ENCODE results near the gene NOD1. TPM values are rescaled to one million over a fixed set of nuclear protein-coding genes. Genes with fewer than 3 reads are reported as not detected.

Gene NOD1
- polyA plus RNA-seq, 2 of the 4 experiments (the other 2 are of a cell fraction): 4.8 to 6.5 TPM

- no peaks in the 10 kb centered on the region for H3K9me3 ChIP-seq
- no peak overlapping the region for H3K4me3 ChIP-seq
- ATAC-seq (no peak), FAIRE-seq (no peak), DNase-seq (ENCODE audit: low read depth in 1 of 2, low spot score in 1 of 2) (no peak)
- CTCF ChIA-PET: interaction anchor here (0.7 to 1.5 kb wide), 4 partner anchors 14 to 40 kb away, joined by 3 to 4 read pairs (median 3); no protein-coding TSS in a partner anchor
- 86% methylated on average over 21 of the region's 21 CpGs for WGBS (ENCODE audit: missing lambda C conversion rate)
- TF ChIP-seq USF2 (IDR thresholded peaks at IDR 0.05) (no peak), CHD2 (IDR thresholded peaks at IDR 0.05; ENCODE audit: low read length, partially characterized antibody) (no peak), POLR2A (IDR thresholded peaks at IDR 0.05; ENCODE audit: low read length) (no peak), ZSCAN20 (CRISPR knock-in tag; IDR thresholded peaks at IDR 0.05) (no peak), MYC (IDR thresholded peaks at IDR 0.05; ENCODE audit: borderline replicate concordance, low read length) (no peak), HOXB13 (CRISPR knock-in tag; IDR thresholded peaks at IDR 0.05; ENCODE audit: low read depth) (no peak), CBX2 (IDR thresholded peaks at IDR 0.05; ENCODE audit: borderline replicate concordance, low read depth) (no peak), CTCF (IDR thresholded peaks at IDR 0.05) (no peak), REST (IDR thresholded peaks at IDR 0.05) (no peak), HES2 (IDR thresholded peaks at IDR 0.05) (no peak), NFE2L2 (conservative IDR thresholded peaks at IDR 0.05; ENCODE audit: low read length) (no peak), TFCP2L1 (CRISPR knock-in tag; IDR thresholded peaks at IDR 0.05) (no peak)
- POLR2A ChIA-PET: no interaction called here
- H3K27ac ChIP-seq: no peak overlapping the region
- no peak overlapping the region for H3K4me2 ChIP-seq
- peaks cover 7% of the 10 kb centered on the region; the same call in 2 of the 3 replicates for H3K4me1 ChIP-seq
These were observed 40.6 kb downstream of the NOD1 start for GRCh38 chr7:30437823-30438574.

- DNase-seq (ENCODE audit: low read depth in 1 of 2, low spot score in 1 of 2) (no peak), FAIRE-seq (no peak), ATAC-seq (no peak)
- H3K4me3 ChIP-seq: no peak overlapping the region
- ChIA-PET POLR2A (no interaction called here), CTCF (no interaction called here)
- no peak for TF ChIP-seq TP53 (CRISPR knock-in tag; IDR thresholded peaks at IDR 0.05)
- no peak for TF ChIP-seq MAX (IDR thresholded peaks at IDR 0.05)
- TF ChIP-seq FOXS1 (CRISPR knock-in tag; IDR thresholded peaks at IDR 0.05): no peak
- TF ChIP-seq NPAS2 (CRISPR knock-in tag; IDR thresholded peaks at IDR 0.05; ENCODE audit: borderline replicate concordance): no peak
- TF ChIP-seq RFX5 (IDR thresholded peaks at IDR 0.05): no peak
- TF ChIP-seq ZFP36 (IDR thresholded peaks at IDR 0.05; ENCODE audit: borderline replicate concordance, partially characterized antibody): no peak
- TF ChIP-seq SREBF2 (IDR thresholded peaks at IDR 0.05): no peak
- TF ChIP-seq BHLHE40 (IDR thresholded peaks at IDR 0.05; ENCODE audit: low read depth, low read length): no peak
- no peak for TF ChIP-seq RARB (CRISPR knock-in tag; IDR thresholded peaks at IDR 0.05)
- TF ChIP-seq KDM1A (IDR thresholded peaks at IDR 0.05; ENCODE audit: low read depth): no peak
- no peak for TF ChIP-seq POLR2A (IDR thresholded peaks at IDR 0.05; ENCODE audit: low read length)
- TF ChIP-seq JUNB (IDR thresholded peaks at IDR 0.05): no peak
- no peak for TF ChIP-seq MAZ (IDR thresholded peaks at IDR 0.05; ENCODE audit: borderline replicate concordance, low read depth, low read length)
- TF ChIP-seq HDAC2 (IDR thresholded peaks at IDR 0.05): no peak
- no peak for TF ChIP-seq NR3C1 (IDR thresholded peaks at IDR 0.05)
- TF ChIP-seq E2F6 (IDR thresholded peaks at IDR 0.05; ENCODE audit: borderline replicate concordance, low read depth): no peak
- TF ChIP-seq PHF8 (IDR thresholded peaks at IDR 0.05; ENCODE audit: borderline replicate concordance, low read depth): no peak
- no peak for TF ChIP-seq ESRRA (IDR thresholded peaks at IDR 0.05; ENCODE audit: borderline replicate concordance, low read length)
- no peak for TF ChIP-seq NFE2L2 (conservative IDR thresholded peaks at IDR 0.05; ENCODE audit: low read length)
- no peak for TF ChIP-seq CBX8 (IDR thresholded peaks at IDR 0.05)
- H3K9me3 ChIP-seq: no peaks in the 10 kb centered on the region
- no peak overlapping the region for H3K27ac ChIP-seq
- no peak overlapping the region for H3K4me2 ChIP-seq
- H3K4me1 ChIP-seq: peaks cover 11% of the 10 kb centered on the region; the same call in 2 of the 3 replicates
- WGBS (ENCODE audit: missing lambda C conversion rate): 92% methylated on average over 1 of the region's 1 CpG
These were observed 42.1 kb downstream of the NOD1 start for GRCh38 chr7:30436518-30436917.

All from A549 (cell line).